ENCODE measurements around the gene LRP11. TPM values are rescaled to one million over a fixed set of nuclear protein-coding genes. Genes with fewer than 3 reads are reported as not detected.
"Not testable (repeated sequence)": the region's sequence is repeated elsewhere in the genome, so short reads cannot be mapped to it uniquely, and the experiment has no call there.

LRP11 gene
- total RNA-seq, 1 donor from 2014 or later: 129 TPM

DNA sequence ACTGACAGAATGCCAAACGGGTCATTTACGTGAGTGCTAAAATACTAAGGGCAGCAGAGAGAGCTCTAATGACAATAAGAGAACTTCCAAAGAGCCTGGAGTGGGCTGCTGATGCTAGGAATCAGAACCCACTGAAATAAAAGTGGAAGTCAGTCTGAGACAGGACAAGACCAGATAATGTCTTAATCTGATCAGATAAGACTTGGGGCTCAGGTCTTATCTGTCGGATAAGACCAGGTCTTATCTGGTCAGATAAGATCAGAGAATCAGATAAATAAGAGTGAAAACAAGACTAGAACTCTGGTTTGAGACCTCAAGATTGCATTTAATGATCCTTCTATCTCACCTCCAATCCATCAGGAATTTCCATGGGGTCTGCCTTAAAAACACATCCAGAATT lies 18.6 kb downstream of the LRP11 start:
- FAIRE-seq: no peak
- Histone ChIP-seq H3K4me3 (ENCODE audit: low read depth, low read length) (no peak overlapping the region), H3K27me3 (ENCODE audit: control insufficient read depth, insufficient read depth, low read length) (no peaks in the 10 kb centered on the region), H3K36me3 (ENCODE audit: control insufficient read depth, insufficient read depth, low read length) (peaks cover 23% of the 10 kb centered on the region)
- no peak for DNase-seq (ENCODE audit: low read depth)
- TF ChIP-seq, protein P1, sequence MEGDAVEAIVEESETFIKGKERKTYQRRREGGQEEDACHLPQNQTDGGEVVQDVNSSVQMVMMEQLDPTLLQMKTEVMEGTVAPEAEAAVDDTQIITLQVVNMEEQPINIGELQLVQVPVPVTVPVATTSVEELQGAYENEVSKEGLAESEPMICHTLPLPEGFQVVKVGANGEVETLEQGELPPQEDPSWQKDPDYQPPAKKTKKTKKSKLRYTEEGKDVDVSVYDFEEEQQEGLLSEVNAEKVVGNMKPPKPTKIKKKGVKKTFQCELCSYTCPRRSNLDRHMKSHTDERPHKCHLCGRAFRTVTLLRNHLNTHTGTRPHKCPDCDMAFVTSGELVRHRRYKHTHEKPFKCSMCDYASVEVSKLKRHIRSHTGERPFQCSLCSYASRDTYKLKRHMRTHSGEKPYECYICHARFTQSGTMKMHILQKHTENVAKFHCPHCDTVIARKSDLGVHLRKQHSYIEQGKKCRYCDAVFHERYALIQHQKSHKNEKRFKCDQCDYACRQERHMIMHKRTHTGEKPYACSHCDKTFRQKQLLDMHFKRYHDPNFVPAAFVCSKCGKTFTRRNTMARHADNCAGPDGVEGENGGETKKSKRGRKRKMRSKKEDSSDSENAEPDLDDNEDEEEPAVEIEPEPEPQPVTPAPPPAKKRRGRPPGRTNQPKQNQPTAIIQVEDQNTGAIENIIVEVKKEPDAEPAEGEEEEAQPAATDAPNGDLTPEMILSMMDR (IDR thresholded peaks at IDR 0.05; ENCODE audit: insufficient read depth, low read length, severe bottlenecking): no peak

DNA sequence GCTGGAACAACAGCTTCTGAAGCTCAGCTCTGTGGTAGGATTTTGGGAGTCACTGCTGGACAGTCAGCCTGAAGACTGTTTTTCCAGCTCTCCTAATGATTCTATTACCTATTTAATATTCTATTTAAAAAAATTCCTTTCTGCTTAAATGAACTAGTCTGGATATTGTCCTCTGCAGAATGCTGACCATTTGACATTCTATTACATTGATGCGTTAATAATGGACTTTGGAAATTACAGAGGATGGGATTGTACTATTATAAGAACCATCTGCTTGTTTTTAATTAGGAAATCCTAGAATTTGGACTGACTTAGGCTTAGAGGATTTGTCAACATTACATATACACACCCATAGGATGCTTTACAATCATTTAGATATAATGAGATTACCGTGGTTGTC lies 19.7 kb downstream of the LRP11 start:
- TF ChIP-seq, protein P1 (IDR thresholded peaks at IDR 0.05; ENCODE audit: insufficient read depth, low read length, severe bottlenecking): no peak
- no peak for FAIRE-seq
- H3K4me3 ChIP-seq (ENCODE audit: low read depth, low read length): no peak overlapping the region
- H3K27me3 ChIP-seq (ENCODE audit: control insufficient read depth, insufficient read depth, low read length): no peaks in the 10 kb centered on the region
- H3K36me3 ChIP-seq (ENCODE audit: control insufficient read depth, insufficient read depth, low read length): peaks cover 23% of the 10 kb centered on the region
- DNase-seq (ENCODE audit: low read depth): no peak

DNA sequence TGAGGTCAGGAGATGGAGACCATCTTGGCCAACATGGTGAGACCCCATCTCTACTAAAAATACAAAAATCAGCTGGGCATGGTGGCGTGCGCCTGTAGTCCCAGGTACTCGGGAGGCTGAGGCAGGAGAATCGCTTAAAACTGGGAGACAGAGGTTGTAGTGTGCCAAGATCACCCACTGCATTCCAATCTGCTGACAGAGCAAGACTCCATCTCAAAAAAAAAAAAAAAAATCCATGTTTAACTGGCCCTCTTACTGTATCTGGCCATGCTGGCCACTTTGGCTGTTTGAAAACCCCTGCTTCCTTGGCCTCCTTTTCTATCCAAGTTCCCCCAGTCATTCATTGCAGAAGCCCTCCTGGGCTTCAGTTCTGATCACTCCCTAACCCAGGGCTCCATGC lies 20.1 kb downstream of the LRP11 start:
- peaks cover 24% of the 10 kb centered on the region for H3K36me3 ChIP-seq (ENCODE audit: control insufficient read depth, insufficient read depth, low read length)
- not testable (repeated sequence) for H3K27me3 ChIP-seq (ENCODE audit: control insufficient read depth, insufficient read depth, low read length); FAIRE-seq; H3K4me3 ChIP-seq (ENCODE audit: low read depth, low read length)
- DNase-seq (ENCODE audit: low read depth): peak; percentile 59

DNA sequence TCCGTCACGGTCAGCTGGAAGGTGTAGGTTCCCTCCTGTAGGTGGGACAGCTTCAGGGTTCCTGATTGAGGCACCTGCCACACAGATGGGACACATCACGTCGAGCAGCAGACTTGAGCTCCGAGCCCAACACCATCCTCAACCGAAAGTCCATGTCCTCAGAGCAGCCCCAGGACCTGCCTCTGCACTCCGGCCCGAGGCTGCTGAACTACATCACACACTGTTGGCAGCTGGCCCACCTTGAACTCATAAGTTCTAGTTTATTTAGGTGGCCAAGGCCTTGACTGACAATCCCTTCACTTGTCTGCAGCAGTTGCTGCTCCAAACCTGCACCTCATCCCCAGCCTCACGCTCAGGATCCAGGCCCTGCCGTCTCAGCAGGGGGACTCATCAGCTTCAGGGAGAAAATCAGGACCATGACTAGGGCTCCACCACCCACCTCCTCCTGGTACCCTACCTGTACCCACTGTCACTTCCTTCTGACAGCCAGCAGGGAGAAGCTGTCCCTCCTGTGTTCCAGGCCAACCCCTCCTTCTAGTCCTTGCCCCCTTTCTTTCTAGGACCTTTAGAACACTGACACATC lies 21.0 kb downstream of the LRP11 start:
- Histone ChIP-seq H3K36me3 (ENCODE audit: control insufficient read depth, insufficient read depth, low read length) (peaks cover 24% of the 10 kb centered on the region), H3K27me3 (ENCODE audit: control insufficient read depth, insufficient read depth, low read length) (no peaks in the 10 kb centered on the region), H3K4me3 (ENCODE audit: low read depth, low read length) (no peak overlapping the region)
- DNase-seq (ENCODE audit: low read depth) (no peak), FAIRE-seq (no peak)
- TF ChIP-seq, protein P1 (IDR thresholded peaks at IDR 0.05; ENCODE audit: insufficient read depth, low read length, severe bottlenecking): no peak

DNA sequence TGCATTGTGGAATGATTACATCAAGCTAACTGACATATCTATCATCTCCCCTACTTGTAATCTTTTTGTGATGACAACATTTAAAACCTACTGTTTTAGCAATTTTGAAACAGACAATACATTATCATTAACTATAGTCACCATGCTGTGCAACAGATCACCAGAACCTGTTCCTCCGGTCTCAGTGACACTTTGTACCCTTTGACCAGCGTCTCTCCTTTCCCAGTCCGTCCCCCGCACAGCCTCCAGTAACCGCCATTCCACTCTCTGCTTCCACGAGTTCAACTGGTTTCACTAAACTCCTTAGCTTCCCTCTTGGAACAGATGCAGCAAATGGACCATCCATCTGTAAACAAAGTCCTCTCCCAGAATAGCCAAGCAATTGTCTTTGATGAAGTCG lies 21.8 kb downstream of the LRP11 start:
- H3K36me3 ChIP-seq (ENCODE audit: control insufficient read depth, insufficient read depth, low read length): peaks cover 27% of the 10 kb centered on the region
- no peak overlapping the region for H3K4me3 ChIP-seq (ENCODE audit: low read depth, low read length)
- no peak for DNase-seq (ENCODE audit: low read depth)
- FAIRE-seq: no peak
- TF ChIP-seq, protein P1 (IDR thresholded peaks at IDR 0.05; ENCODE audit: insufficient read depth, low read length, severe bottlenecking): no peak
- no peaks in the 10 kb centered on the region for H3K27me3 ChIP-seq (ENCODE audit: control insufficient read depth, insufficient read depth, low read length)

DNA sequence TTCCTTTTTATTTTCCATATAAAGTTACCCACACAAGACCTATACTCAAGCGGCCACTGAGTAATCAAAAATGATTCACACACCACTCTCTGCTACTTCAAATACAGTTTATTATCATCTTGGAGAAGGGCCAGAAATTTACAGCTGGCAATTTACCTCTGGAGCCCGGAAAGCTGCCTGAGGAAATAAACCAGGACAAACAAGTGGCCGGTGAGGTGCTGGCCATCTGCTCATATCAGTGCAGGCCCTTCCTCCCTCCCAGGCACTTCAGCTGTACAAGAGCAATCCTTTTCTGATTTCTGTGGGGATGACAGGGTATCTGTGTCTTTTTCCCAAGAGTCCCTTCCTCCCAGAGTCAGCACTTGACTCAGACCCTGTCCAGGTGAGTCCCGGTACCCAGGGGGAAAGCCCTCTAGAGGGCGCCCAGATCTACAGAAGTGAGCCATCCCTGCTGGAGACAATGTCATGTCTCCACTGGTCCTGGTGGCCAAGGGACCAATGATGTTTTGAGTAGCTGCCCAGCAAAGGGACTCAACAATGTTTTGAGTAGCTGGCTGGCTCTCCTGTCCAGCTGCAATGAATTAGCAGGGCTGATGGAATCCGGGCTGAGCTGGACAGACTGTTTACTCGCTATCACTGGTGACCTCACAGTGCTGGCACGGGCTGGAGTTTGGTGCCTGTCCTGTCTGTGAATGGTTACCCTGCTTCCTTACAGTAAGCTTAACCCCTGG lies 23.6 kb downstream of the LRP11 start:
- Histone ChIP-seq H3K4me3 (ENCODE audit: low read depth, low read length) (no peak overlapping the region), H3K27me3 (ENCODE audit: control insufficient read depth, insufficient read depth, low read length) (no peaks in the 10 kb centered on the region), H3K36me3 (ENCODE audit: control insufficient read depth, insufficient read depth, low read length) (peaks cover 29% of the 10 kb centered on the region)
- TF ChIP-seq, protein P1 (IDR thresholded peaks at IDR 0.05; ENCODE audit: insufficient read depth, low read length, severe bottlenecking): peak; percentile 81
- peak; percentile 86 for DNase-seq (ENCODE audit: low read depth)
- no peak for FAIRE-seq
